Measurements from ENCODE around the gene AJAP1.

AJAP1 gene

DNA sequence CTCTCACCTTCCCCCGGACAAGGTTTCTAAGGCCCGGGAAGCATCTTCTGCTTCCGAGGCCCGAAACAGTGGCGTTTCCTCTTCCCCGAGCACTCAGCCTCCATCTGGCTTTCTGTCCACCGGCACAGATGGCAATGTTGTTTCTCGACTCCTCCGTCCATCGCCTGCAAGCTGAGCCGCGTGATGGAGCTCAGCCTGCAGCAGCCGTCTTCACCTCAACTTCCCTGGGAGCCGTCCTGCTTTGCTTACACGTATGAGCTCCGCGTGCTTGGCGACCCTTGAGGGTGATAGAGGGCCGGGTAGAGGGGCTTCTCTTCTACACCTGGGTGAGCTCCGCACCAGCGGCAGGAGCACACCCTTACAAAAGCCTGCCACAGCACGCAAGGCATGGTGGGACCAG is 80.4 kb downstream of the AJAP1 start:
- TF ChIP-seq, protein P1, sequence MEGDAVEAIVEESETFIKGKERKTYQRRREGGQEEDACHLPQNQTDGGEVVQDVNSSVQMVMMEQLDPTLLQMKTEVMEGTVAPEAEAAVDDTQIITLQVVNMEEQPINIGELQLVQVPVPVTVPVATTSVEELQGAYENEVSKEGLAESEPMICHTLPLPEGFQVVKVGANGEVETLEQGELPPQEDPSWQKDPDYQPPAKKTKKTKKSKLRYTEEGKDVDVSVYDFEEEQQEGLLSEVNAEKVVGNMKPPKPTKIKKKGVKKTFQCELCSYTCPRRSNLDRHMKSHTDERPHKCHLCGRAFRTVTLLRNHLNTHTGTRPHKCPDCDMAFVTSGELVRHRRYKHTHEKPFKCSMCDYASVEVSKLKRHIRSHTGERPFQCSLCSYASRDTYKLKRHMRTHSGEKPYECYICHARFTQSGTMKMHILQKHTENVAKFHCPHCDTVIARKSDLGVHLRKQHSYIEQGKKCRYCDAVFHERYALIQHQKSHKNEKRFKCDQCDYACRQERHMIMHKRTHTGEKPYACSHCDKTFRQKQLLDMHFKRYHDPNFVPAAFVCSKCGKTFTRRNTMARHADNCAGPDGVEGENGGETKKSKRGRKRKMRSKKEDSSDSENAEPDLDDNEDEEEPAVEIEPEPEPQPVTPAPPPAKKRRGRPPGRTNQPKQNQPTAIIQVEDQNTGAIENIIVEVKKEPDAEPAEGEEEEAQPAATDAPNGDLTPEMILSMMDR (IDR thresholded peaks at IDR 0.05; ENCODE audit: low read depth, low read length), result no peak
- no peak overlapping the region for H3K4me3 ChIP-seq (ENCODE audit: low read depth, low read length)

DNA sequence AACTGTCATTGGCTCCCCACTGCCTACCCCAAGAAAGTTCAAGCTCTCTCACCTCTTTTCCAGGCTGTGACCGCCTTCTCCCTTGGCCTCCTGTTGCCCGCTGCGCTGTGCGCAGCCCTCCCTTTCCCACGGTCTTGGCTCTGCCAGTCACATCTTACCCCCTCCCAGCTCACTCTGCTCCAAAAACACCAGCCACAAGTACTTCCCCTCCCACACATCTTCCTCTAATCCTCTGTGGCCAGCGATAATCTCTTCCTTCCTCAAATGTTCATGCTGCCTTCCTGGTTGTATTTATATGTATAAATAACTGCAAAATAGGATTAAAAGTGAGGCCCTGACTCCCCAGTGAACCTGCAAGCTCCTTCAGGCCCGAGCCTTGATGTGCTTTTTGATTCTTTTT is 81.8 kb downstream of the AJAP1 start:
- TF ChIP-seq, protein P1 (IDR thresholded peaks at IDR 0.05; ENCODE audit: low read depth, low read length), result no peak
- no peak overlapping the region for H3K4me3 ChIP-seq (ENCODE audit: low read depth, low read length)

DNA sequence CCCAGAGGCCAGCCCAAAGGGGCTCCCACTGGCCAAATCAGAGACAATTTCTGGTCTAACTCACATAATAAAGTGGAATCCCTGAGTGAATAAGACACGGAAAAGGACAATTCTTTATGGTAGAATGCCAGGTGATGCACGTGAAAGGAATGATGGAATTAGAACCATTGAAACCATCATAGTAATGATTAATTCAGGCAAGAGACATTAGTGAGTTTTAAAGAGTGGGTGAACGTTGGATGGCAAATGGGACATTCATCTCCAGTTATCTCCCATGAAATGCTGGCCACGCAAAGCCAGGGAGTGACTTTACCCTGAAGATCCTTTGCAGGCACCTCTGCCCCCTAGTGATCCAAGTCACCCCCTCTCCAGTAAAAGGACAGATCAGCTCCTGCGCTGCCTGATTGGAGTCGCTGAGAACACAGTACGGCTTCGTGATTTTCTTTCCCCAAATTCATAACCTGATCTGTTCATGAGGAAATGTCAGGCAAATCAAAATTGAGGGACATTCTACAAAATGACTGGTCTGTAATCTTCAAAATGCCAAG is 87.5 kb downstream of the AJAP1 start:
- H3K4me3 ChIP-seq (ENCODE audit: low read depth, low read length), result no peak overlapping the region
- TF ChIP-seq, protein P1 (IDR thresholded peaks at IDR 0.05; ENCODE audit: low read depth, low read length), result no peak

DNA sequence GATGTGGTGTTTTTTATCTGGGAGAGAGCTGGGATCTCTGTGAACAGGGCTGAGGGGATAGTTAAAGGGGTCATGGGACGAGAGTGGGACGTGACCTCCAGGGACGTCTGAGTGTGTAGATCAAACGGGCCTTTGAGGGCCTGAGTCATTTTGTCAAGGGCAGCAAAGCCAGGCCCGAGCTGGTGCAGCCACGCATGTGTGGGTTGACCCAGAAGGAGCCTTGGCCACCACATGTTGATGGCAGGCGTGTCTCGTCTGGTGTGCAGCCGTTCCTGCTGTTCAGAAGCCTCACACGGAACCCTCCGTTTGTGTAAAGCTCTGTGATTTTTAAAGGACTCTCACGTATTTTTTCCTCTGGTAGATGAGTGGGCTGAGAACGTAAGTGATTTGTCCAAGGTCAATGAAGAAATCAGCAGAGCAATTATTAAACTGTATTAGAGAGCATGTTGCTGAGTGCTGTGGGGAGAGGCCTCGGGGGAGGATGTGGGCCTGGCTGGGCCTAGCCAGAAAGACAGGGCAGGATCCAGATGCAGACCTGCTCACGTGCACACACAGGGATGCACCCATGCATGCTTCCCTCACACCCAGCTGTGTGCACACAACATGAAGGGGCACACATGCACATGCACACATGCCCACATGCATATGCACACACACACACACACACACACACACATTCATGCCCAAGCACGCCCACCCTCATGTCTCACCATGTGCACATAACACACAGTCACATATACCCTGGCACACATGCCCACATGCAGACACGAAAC is 89.8 kb downstream of the AJAP1 start:
- H3K4me3 ChIP-seq (ENCODE audit: low read depth, low read length), result no peak overlapping the region
- TF ChIP-seq, protein P1 (IDR thresholded peaks at IDR 0.05; ENCODE audit: low read depth, low read length), result no peak

DNA sequence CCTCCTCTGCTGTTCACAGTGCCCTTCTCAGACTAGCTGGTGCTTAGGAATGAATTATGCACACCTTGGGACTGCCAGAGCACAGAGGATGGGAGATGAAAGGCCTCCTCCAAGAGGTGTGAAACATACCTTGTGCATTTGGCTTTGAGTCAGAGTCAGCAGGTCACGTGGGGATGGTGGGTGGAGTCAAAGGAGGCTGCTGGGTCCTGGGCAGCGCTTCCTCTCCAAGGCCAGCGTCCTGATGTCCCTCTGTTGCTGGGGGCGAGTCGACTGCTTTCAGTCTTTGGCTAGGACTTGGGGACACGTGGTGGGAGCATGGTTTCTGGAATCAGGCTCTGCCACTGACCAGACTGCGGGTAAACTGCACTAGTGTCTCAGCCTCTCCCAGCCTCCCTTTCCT is 91.2 kb downstream of the AJAP1 start:
- TF ChIP-seq, protein P1 (IDR thresholded peaks at IDR 0.05; ENCODE audit: low read depth, low read length), result no peak
- H3K4me3 ChIP-seq (ENCODE audit: low read depth, low read length), result no peak overlapping the region

DNA sequence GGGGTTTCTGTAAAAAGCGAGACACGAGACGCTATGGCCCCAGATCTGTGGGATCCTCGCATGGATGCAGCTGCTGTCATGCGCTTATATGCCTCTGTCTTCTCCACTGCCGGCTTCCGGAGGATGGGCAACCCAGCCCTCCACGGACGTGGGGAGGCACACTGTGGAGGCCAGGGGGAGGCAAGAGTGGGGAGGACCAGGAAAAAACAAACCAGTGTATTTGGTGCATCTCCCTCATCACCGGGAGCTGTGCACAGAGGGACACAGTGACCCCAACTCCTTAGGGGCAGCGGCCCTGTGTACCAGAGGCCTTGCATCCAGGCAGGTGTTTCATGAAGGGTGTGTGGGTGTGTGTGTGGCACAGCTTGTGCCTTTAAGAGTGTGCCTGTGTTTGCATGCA is 95.0 kb downstream of the AJAP1 start:
- TF ChIP-seq, protein P1 (IDR thresholded peaks at IDR 0.05; ENCODE audit: low read depth, low read length), result no peak
- H3K4me3 ChIP-seq (ENCODE audit: low read depth, low read length), result no peak overlapping the region

DNA sequence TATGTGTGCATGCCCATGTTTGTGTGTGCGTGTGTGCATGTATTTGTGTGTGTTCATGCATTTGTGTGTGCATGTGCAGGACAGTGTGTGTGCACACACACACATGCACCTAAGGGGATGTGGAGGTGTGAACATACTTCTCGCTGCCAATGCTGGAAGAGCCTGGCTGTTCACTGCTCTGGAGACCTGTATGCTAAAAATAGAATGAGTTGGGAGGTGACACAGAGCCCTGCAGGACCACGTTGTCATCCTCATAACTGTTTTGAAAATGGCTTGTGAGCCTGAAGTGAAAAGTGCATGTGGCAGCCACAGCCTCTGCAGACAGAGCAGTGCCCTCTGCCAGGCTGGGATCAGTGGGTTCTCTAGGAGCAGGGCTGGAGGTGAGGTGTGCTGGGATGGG is 95.8 kb downstream of the AJAP1 start:
- no peak overlapping the region for H3K4me3 ChIP-seq (ENCODE audit: low read depth, low read length)
- TF ChIP-seq, protein P1 (IDR thresholded peaks at IDR 0.05; ENCODE audit: low read depth, low read length), result no peak
